NCI-H526 treated with DMSO at 0.1 percent for 48 hours (cell line): ENCODE data around the gene YIPF5.

ENCODE experiments used
- DNase-seq: peaks from one replicate; lab custom pipeline; 2025; lab: John Stamatoyannopoulos, UW

YIPF5 gene

GRCh38 chr5:144170276-144171024 lies at the start of gene YIPF5, which contains the start of gene KCTD16:
Gene YIPF5 (minus strand): TSS chr5:144170659. CDS start chr5:144169955, 704 bp downstream.
Gene KCTD16 (plus strand): TSS chr5:144170873.
- DNase-seq: peak; percentile 93

GRCh38 chr5:144219869-144220268 lies 49.4 kb upstream of the YIPF5 start:
- DNase-seq: no peak

- DNase-seq: no peak
Measured at GRCh38 chr5:144210655-144211054, 40.2 kb upstream of the YIPF5 start.

- no peak for DNase-seq
Measured at GRCh38 chr5:144209361-144209760, 38.9 kb upstream of the YIPF5 start.

- no peak for DNase-seq
Measured at GRCh38 chr5:144207875-144208444, 37.5 kb upstream of the YIPF5 start.

GRCh38 chr5:144206141-144206540 lies 35.7 kb upstream of the YIPF5 start:
- DNase-seq: no peak

- no peak for DNase-seq
Measured at GRCh38 chr5:144205141-144205551, 34.7 kb upstream of the YIPF5 start.

- DNase-seq: peak; percentile 42
Measured at GRCh38 chr5:144203750-144204596, 33.5 kb upstream of the YIPF5 start.

GRCh38 chr5:144202726-144203125 lies 32.3 kb upstream of the YIPF5 start:
- DNase-seq: no peak

- no peak for DNase-seq
Measured at GRCh38 chr5:144202072-144202471, 31.6 kb upstream of the YIPF5 start.

- DNase-seq: no peak
Measured at GRCh38 chr5:144201588-144201987, 31.1 kb upstream of the YIPF5 start.

- DNase-seq: no peak
Measured at GRCh38 chr5:144198386-144198785, 27.9 kb upstream of the YIPF5 start.

GRCh38 chr5:144196612-144197011 lies 26.2 kb upstream of the YIPF5 start:
- no peak for DNase-seq

GRCh38 chr5:144195448-144195847 lies 25.0 kb upstream of the YIPF5 start:
- DNase-seq: no peak

- DNase-seq: no peak
Measured at GRCh38 chr5:144194144-144194543, 23.7 kb upstream of the YIPF5 start.

- DNase-seq: no peak
Measured at GRCh38 chr5:144192661-144193060, 22.2 kb upstream of the YIPF5 start.

- DNase-seq: peak; percentile 8
Measured at GRCh38 chr5:144191998-144192397, 21.5 kb upstream of the YIPF5 start.

GRCh38 chr5:144191531-144191930 lies 21.1 kb upstream of the YIPF5 start:
- no peak for DNase-seq

- no peak for DNase-seq
Measured at GRCh38 chr5:144189800-144190429, 19.5 kb upstream of the YIPF5 start.

- DNase-seq: peak; percentile 13
Measured at GRCh38 chr5:144187699-144188294, 17.3 kb upstream of the YIPF5 start.

GRCh38 chr5:144183254-144183889 lies 12.9 kb upstream of the YIPF5 start:
- peak; percentile 13 for DNase-seq
